Calu3 (cell line): Measurements from ENCODE around the gene UBE2C. TPM values are rescaled to one million over a fixed set of nuclear protein-coding genes. Genes with fewer than 3 reads are reported as not detected.

Experiments used
- BruUV-seq: library from RNA; stranded (reverse); fragments of 400-500 nt; replicated peaks from 2 replicates; lab custom pipeline; 2021; lab: Mats Ljungman, UMichigan
- CTCF ChIA-PET: fragments of 300-600 bp; sonication (Branson Sonifier 250); formaldehyde crosslinking; loops from one replicate; lab custom pipeline; 2022; ENCODE audit warnings: antibody characterized with exemption; lab: Charles Lee
- DNase-seq: peaks from one replicate; pipeline ENCODE4 v3.0.0; 2022
- H3K27ac Mint-ChIP-seq: one replicate; pipeline ENCODE4 v1.8.0; 2022; ENCODE audit warnings: mixed read lengths; ENCODE audit not compliant: unreplicated experiment
- H3K27me3 Mint-ChIP-seq: one replicate; pipeline ENCODE4 v1.8.0; 2022; ENCODE audit warnings: mixed read lengths; ENCODE audit not compliant: unreplicated experiment
- H3K36me3 Mint-ChIP-seq: one replicate; pipeline ENCODE4 v1.8.0; 2022; ENCODE audit warnings: mild to moderate bottlenecking, moderate library complexity, mixed read lengths; ENCODE audit not compliant: insufficient read depth, unreplicated experiment
- H3K4me1 Mint-ChIP-seq: one replicate; pipeline ENCODE4 v1.8.0; 2022; ENCODE audit warnings: mild to moderate bottlenecking, low read depth, mixed read lengths; ENCODE audit not compliant: unreplicated experiment
- H3K4me3 Mint-ChIP-seq: one replicate; pipeline ENCODE4 v1.8.0; 2022; ENCODE audit warnings: mild to moderate bottlenecking, low read depth, moderate library complexity, mixed read lengths; ENCODE audit not compliant: unreplicated experiment
- H3K9me3 Mint-ChIP-seq: one replicate; pipeline ENCODE4 v1.8.0; 2022; ENCODE audit warnings: low read depth, mixed read lengths; ENCODE audit not compliant: unreplicated experiment
- CTCF ChIP-seq: fragments of 200-600 bp; IDR thresholded peaks from one replicate; pipeline ENCODE4 v1.8.0; 2022; ENCODE audit warnings: antibody characterized with exemption; ENCODE audit not compliant: unreplicated experiment
- intact Hi-C: fragments of 100-400 bp; cut with micrococcal nuclease; formaldehyde crosslinking; loops from one replicate; pipeline ENCODE4 v1.10.0; 2022; ENCODE audit not compliant: unreplicated experiment
- total RNA-seq: library from RNA; stranded (reverse); gene quantifications from 2 replicates; pipeline ENCODE4 v1.2.3, GENCODE V29; 2022

UBE2C gene
- total RNA-seq, 1 experiment from 2014 or later: 210 TPM

- H3K4me1 Mint-ChIP-seq: no peaks in the 10 kb centered on the region
Observed at GRCh38 chr20:45848421-45848820, 36.0 kb downstream of the UBE2C start.

GRCh38 chr20:45848969-45849582 lies 36.6 kb downstream of the UBE2C start:
- DNase-seq: no peak
- H3K9me3 Mint-ChIP-seq: no peaks in the 10 kb centered on the region
- no peak overlapping the region for H3K4me3 Mint-ChIP-seq
- no peaks in the 10 kb centered on the region for H3K27me3 Mint-ChIP-seq
- CTCF ChIA-PET: no interaction called here
- no peak overlapping the region for H3K27ac Mint-ChIP-seq
- no peaks in the 10 kb centered on the region for H3K4me1 Mint-ChIP-seq
- intact Hi-C loops: no loop called here
- BruUV-seq: no TSS peak
- TF ChIP-seq CTCF: no peak
- peaks cover 22% of the 10 kb centered on the region for H3K36me3 Mint-ChIP-seq

More at GRCh38 chr20:45848421-45848820, 36.0 kb downstream of the UBE2C start:
- intact Hi-C loops: no loop called here
- no TSS peak for BruUV-seq
- Mint-ChIP-seq H3K27ac (no peak overlapping the region), H3K36me3 (peaks cover 27% of the 10 kb centered on the region), H3K9me3 (no peaks in the 10 kb centered on the region), H3K27me3 (no peaks in the 10 kb centered on the region), H3K4me3 (no peak overlapping the region)
- no peak for TF ChIP-seq CTCF
- no peak for DNase-seq
- CTCF ChIA-PET: no interaction called here

GRCh38 chr20:45850238-45850637 lies 37.8 kb downstream of the UBE2C start:
- Mint-ChIP-seq H3K36me3 (peaks cover 14% of the 10 kb centered on the region), H3K9me3 (no peaks in the 10 kb centered on the region), H3K27ac (no peak overlapping the region), H3K4me3 (no peak overlapping the region), H3K27me3 (no peaks in the 10 kb centered on the region), H3K4me1 (no peaks in the 10 kb centered on the region)
- CTCF ChIA-PET: no interaction called here
- DNase-seq: no peak
- intact Hi-C loops: no loop called here
- BruUV-seq: no TSS peak
- TF ChIP-seq CTCF: no peak

- Mint-ChIP-seq H3K9me3 (no peaks in the 10 kb centered on the region), H3K36me3 (peaks cover 8% of the 10 kb centered on the region), H3K27ac (no peak overlapping the region), H3K27me3 (no peaks in the 10 kb centered on the region), H3K4me1 (no peaks in the 10 kb centered on the region), H3K4me3 (no peak overlapping the region)
- DNase-seq: no peak
- CTCF ChIA-PET: no interaction called here
- BruUV-seq: no TSS peak
- intact Hi-C loops: no loop called here
- no peak for TF ChIP-seq CTCF
Observed at GRCh38 chr20:45850926-45851325, 38.5 kb downstream of the UBE2C start.
